ENCODE measurements around the gene BAIAP3. TPM values are rescaled to one million over a fixed set of nuclear protein-coding genes. Genes with fewer than 3 reads are reported as not detected.

BAIAP3 gene
- total and polyA plus RNA-seq, 2 donors (not counting 3 experiments of a cell fraction or from before 2014, with no cell fraction given), result 0.36 to 0.66 TPM

GRCh38 chr16:1371054-1371978 is 37.9 kb downstream of the BAIAP3 start:
- H3K27ac ChIP-seq (ENCODE audit: insufficient read depth, low read depth, low read length), result no peak overlapping the region
- no peaks in the 10 kb centered on the region for H3K9me3 ChIP-seq (replicated peaks; ENCODE audit: control insufficient read depth, insufficient read depth, low read length)
- no peaks in the 10 kb centered on the region for H3K9me1 ChIP-seq (replicated peaks; ENCODE audit: control insufficient read depth, extremely low read depth, insufficient read depth, low read length)
- CTCF ChIA-PET, result no interaction called here
- peaks cover 4% of the 10 kb centered on the region for H3K79me2 ChIP-seq (ENCODE audit: control insufficient read depth, insufficient read depth, low read length)
- DNase-seq (ENCODE audit: low read depth, low spot score), result no peak
- no peak overlapping the region for H3K9ac ChIP-seq (replicated peaks; ENCODE audit: extremely low read depth, insufficient read depth, low read length)
- no peak overlapping the region for H3K4me3 ChIP-seq (replicated peaks in 1 of 3; ENCODE audit: insufficient read depth in 1 of 3, low read depth in 1 of 3, low read length in 3 of 3)
- H3K4me2 ChIP-seq (ENCODE audit: insufficient read depth, low read length), result no peak overlapping the region
- H3K36me3 ChIP-seq (ENCODE audit: control insufficient read depth in 2 of 2, extremely low read depth in 1 of 2, insufficient read depth in 2 of 2, low read length in 2 of 2), result peaks cover 5 to 11% of the 10 kb centered on the region in 2 experiments
- intact Hi-C loops (cut with micrococcal nuclease) (no loop called here), dilution Hi-C loops (cut with MboI; ENCODE audit: extremely low pct_ligation_motif_present, low sequenced_read_pairs) (no loop called here)
- TF ChIP-seq GATA2 (IDR thresholded peaks at IDR 0.05; ENCODE audit: insufficient read depth, insufficient read length, low read depth, low read length) (no peak), FOS (IDR thresholded peaks at IDR 0.05; ENCODE audit: borderline replicate concordance, insufficient read depth, low read length) (no peak), MYC (IDR thresholded peaks at IDR 0.05; ENCODE audit: low read depth, low read length) (no peak), JUN (IDR thresholded peaks at IDR 0.05; ENCODE audit: borderline replicate concordance, insufficient read depth, insufficient read length, low read depth) (no peak), MAX (IDR thresholded peaks at IDR 0.05; ENCODE audit: insufficient read depth, insufficient read length) (no peak), EZH2 (IDR thresholded peaks at IDR 0.05; ENCODE audit: borderline replicate concordance, low read depth, low read length, severe bottlenecking) (no peak), POLR2AphosphoS5 (IDR thresholded peaks at IDR 0.05; ENCODE audit: insufficient read depth, low read depth, low read length) (no peak), CTCF (IDR thresholded peaks at IDR 0.05; ENCODE audit: extremely low read depth in 1 of 2, insufficient read depth in 1 of 2, low read depth in 1 of 2, low read length in 2 of 2) (no peak), POLR2A (IDR thresholded peaks at IDR 0.05; ENCODE audit: low read depth, low read length) (no peak)
- no TSS peak for BruUV-seq (replicated peaks)
- H3K27me3 ChIP-seq (ENCODE audit: control insufficient read depth in 2 of 2, insufficient read depth in 2 of 2, low read length in 2 of 2), result no peaks in the 10 kb centered on the region
- H4K20me1 ChIP-seq (replicated peaks; ENCODE audit: control insufficient read depth, extremely low read depth, insufficient read depth, low read length), result no peaks in the 10 kb centered on the region
- no peaks in the 10 kb centered on the region for H3K4me1 ChIP-seq (ENCODE audit: control insufficient read depth, extremely low read depth, insufficient read depth, low read length)
- no peak overlapping the region for H2AFZ ChIP-seq (ENCODE audit: low read depth, low read length)
- POLR2A ChIA-PET, result no interaction called here
- no peak for FAIRE-seq
